Measurements from ENCODE around the gene UVRAG.
A peak's percentile ranks its signal among the peaks of the same experiment; 100 is the strongest.
"Not testable (repeated sequence)": the region's sequence is repeated elsewhere in the genome, so short reads cannot be mapped to it uniquely, and the experiment has no call there.

Gene UVRAG

GRCh38 chr11:75979479-75980027 is 164.5 kb downstream of the UVRAG start:
- not testable (repeated sequence) for DNase-seq

- no peak for DNase-seq
Measured at GRCh38 chr11:75980031-75980430, 165.0 kb downstream of the UVRAG start.

GRCh38 chr11:75981546-75981945 is 166.5 kb downstream of the UVRAG start:
- no peak for DNase-seq

- DNase-seq, result no peak
Measured at GRCh38 chr11:75982309-75982708, 167.3 kb downstream of the UVRAG start.

GRCh38 chr11:75986966-75987365 is 172.0 kb downstream of the UVRAG start:
- DNase-seq, result no peak

- DNase-seq, result no peak
Measured at GRCh38 chr11:75993126-75993525, 178.1 kb downstream of the UVRAG start.

- no peak for DNase-seq
Measured at GRCh38 chr11:75994616-75995015, 179.6 kb downstream of the UVRAG start.

GRCh38 chr11:75996523-75997442 is 181.8 kb downstream of the UVRAG start:
- DNase-seq, result no peak

- DNase-seq, result no peak
Measured at GRCh38 chr11:76004400-76004799, 189.4 kb downstream of the UVRAG start.

GRCh38 chr11:76005756-76006155 is 190.7 kb downstream of the UVRAG start:
- DNase-seq, result no peak

GRCh38 chr11:76007166-76007565 is 192.2 kb downstream of the UVRAG start:
- no peak for DNase-seq

GRCh38 chr11:76008474-76008873 is 193.5 kb downstream of the UVRAG start:
- no peak for DNase-seq

GRCh38 chr11:76010051-76010450 is 195.0 kb downstream of the UVRAG start:
- DNase-seq, result no peak

- no peak for DNase-seq
Measured at GRCh38 chr11:76013526-76013925, 198.5 kb downstream of the UVRAG start.

GRCh38 chr11:76023236-76024068 is 208.4 kb downstream of the UVRAG start:
- no peak for DNase-seq

GRCh38 chr11:76025068-76025467 is 210.1 kb downstream of the UVRAG start:
- DNase-seq, result peak; percentile 40

GRCh38 chr11:76025817-76026216 is 210.8 kb downstream of the UVRAG start:
- DNase-seq, result no peak

- no peak for DNase-seq
Measured at GRCh38 chr11:76026281-76026680, 211.3 kb downstream of the UVRAG start.

- no peak for DNase-seq
Measured at GRCh38 chr11:76026862-76027261, 211.9 kb downstream of the UVRAG start.

- DNase-seq, result peak; percentile 39
Measured at GRCh38 chr11:76030286-76030685, 215.3 kb downstream of the UVRAG start.

- DNase-seq, result no peak
Measured at GRCh38 chr11:76030968-76031590, 216.1 kb downstream of the UVRAG start.

- DNase-seq, result no peak
Measured at GRCh38 chr11:76033699-76034098, 218.7 kb downstream of the UVRAG start.

- no peak for DNase-seq
Measured at GRCh38 chr11:76035020-76035419, 220.0 kb downstream of the UVRAG start.

All from left hindlimb (tissue), 1 donor.